ENCODE measurements around the gene RNF208. TPM values are rescaled to one million over a fixed set of nuclear protein-coding genes. Genes with fewer than 3 reads are reported as not detected.

The RNF208 gene
- total and polyA plus RNA-seq, 10 of the 15 experiments (the other 5 are each of a cell fraction or from before 2014, with no cell fraction given) = 0.06 to 10.7 (median 0.77) TPM

- CTCF ChIA-PET = interaction anchor here (1.3 to 2.0 kb wide), 3 partner anchors 36 to 152 kb away, joined by 3 to 18 read pairs (median 4); partner anchors contain the start of genes CYSRT1 and RNF208
- H3K36me3 ChIP-seq (ENCODE audit: control insufficient read depth in 2 of 2, insufficient read depth in 2 of 2, low read length in 1 of 2) = peaks cover 7 to 21% of the 10 kb centered on the region in 2 experiments
- H3K9ac ChIP-seq (ENCODE audit: control insufficient read depth, insufficient read depth, low read length) = peak overlapping the region; percentile 80
- peak overlapping the region; percentile 77 for H3K27ac ChIP-seq (ENCODE audit: control insufficient read depth, insufficient read depth)
- H3K9me3 ChIP-seq (replicated peaks; ENCODE audit: control insufficient read depth, insufficient read depth, low read length) = no peaks in the 10 kb centered on the region
- intact Hi-C loops (cut with micrococcal nuclease; ENCODE audit: unreplicated experiment) = loop anchor here (5.0 kb wide), 2 partner anchors 35 to 60 kb away; partner anchors contain the start of gene RNF208
- DNase-seq (ENCODE audit: low read depth, low spot score) = no peak
- no peak for FAIRE-seq
- no TSS peak for BruUV-seq (replicated peaks)
- H2AFZ ChIP-seq (ENCODE audit: control insufficient read depth, low read depth, low read length) = no peak overlapping the region
- H3K4me1 ChIP-seq (ENCODE audit: control insufficient read depth, insufficient read depth, low read length) = peaks cover 22% of the 10 kb centered on the region
- no peak for ATAC-seq
- peaks cover 7% of the 10 kb centered on the region; the same call in 1 of the 2 replicates for H4K20me1 ChIP-seq (ENCODE audit: control insufficient read depth, insufficient read depth)
- POLR2A ChIA-PET = interaction anchor here (0.9 to 4.6 kb wide), 4 partner anchors 16 to 36 kb away, joined by 3 to 22 read pairs (median 6); partner anchors contain the start of genes CYSRT1 and RNF208
- RAD21 ChIA-PET (ENCODE audit: unreplicated experiment) = interaction anchor here (0.8 to 3.6 kb wide), 6 partner anchors 14 to 57 kb away, joined by 3 to 23 read pairs (median 8); partner anchors contain the start of gene RNF208
- peaks cover 35% of the 10 kb centered on the region for H3K79me2 ChIP-seq (ENCODE audit: control insufficient read depth, insufficient read depth, low read length)
- WGBS (ENCODE audit: insufficient coverage, insufficient replicate concordance, low lambda C conversion rate, missing lambda C conversion rate) = 72% methylated on average over 15 of the region's 15 CpGs
- H3K4me3 ChIP-seq = peak overlapping the region; percentile 99
- in situ Hi-C loops (cut with MboI) = no loop called here
- no peak for TF ChIP-seq RB1 (IDR thresholded peaks at IDR 0.05; ENCODE audit: borderline replicate concordance)
- TF ChIP-seq IKZF1 (conservative IDR thresholded peaks at IDR 0.05) = no peak
- no peak for TF ChIP-seq ZBTB40 (IDR thresholded peaks at IDR 0.05; ENCODE audit: borderline replicate concordance)
- no peak for TF ChIP-seq RAD21 (IDR thresholded peaks at IDR 0.05; ENCODE audit: insufficient read depth, low read depth, low read length)
- TF ChIP-seq SMC3 (IDR thresholded peaks at IDR 0.05; ENCODE audit: borderline replicate concordance, low read length) = no peak
- no peak for TF ChIP-seq KLF5 (IDR thresholded peaks at IDR 0.05; ENCODE audit: partially characterized antibody)
- TF ChIP-seq CBX3 (IDR thresholded peaks at IDR 0.05; ENCODE audit: borderline replicate concordance, low read depth) = no peak
- TF ChIP-seq BACH1 (IDR thresholded peaks at IDR 0.05; ENCODE audit: borderline replicate concordance) = no peak
- H3K4me2 ChIP-seq (ENCODE audit: control insufficient read depth, insufficient read depth) = peak overlapping the region; percentile 93
- no peaks in the 10 kb centered on the region for H3K27me3 ChIP-seq (replicated peaks in 1 of 2; ENCODE audit: control insufficient read depth in 2 of 2, insufficient read depth in 2 of 2, low read length in 1 of 2)
- SMC1A ChIA-PET (ENCODE audit: uncharacterized antibody, unreplicated experiment) = interaction anchor here (1.0 to 2.5 kb wide), 3 partner anchors 17 to 240 kb away, joined by 4 to 13 read pairs (median 5); no protein-coding TSS in a partner anchor
Measured at GRCh38 chr9:137187386-137187785, 34.7 kb downstream of the RNF208 start.
